ENCODE measurements around the gene WDFY2.

GRCh38 chr13:51772105-51772455 lies 187.8 kb downstream of the WDFY2 start:
- TF ChIP-seq, protein P1, sequence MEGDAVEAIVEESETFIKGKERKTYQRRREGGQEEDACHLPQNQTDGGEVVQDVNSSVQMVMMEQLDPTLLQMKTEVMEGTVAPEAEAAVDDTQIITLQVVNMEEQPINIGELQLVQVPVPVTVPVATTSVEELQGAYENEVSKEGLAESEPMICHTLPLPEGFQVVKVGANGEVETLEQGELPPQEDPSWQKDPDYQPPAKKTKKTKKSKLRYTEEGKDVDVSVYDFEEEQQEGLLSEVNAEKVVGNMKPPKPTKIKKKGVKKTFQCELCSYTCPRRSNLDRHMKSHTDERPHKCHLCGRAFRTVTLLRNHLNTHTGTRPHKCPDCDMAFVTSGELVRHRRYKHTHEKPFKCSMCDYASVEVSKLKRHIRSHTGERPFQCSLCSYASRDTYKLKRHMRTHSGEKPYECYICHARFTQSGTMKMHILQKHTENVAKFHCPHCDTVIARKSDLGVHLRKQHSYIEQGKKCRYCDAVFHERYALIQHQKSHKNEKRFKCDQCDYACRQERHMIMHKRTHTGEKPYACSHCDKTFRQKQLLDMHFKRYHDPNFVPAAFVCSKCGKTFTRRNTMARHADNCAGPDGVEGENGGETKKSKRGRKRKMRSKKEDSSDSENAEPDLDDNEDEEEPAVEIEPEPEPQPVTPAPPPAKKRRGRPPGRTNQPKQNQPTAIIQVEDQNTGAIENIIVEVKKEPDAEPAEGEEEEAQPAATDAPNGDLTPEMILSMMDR (IDR thresholded peaks at IDR 0.05; ENCODE audit: borderline replicate concordance, extremely low read depth, low read length, poor library complexity, severe bottlenecking): no peak
- TF ChIP-seq EZH2 (IDR thresholded peaks at IDR 0.05; ENCODE audit: borderline replicate concordance, low read depth, low read length, severe bottlenecking): no peak
